MCF 10A (cell line): ENCODE data around the gene CCDC183. TPM values are rescaled to one million over a fixed set of nuclear protein-coding genes. Genes with fewer than 3 reads are reported as not detected.

Experiments used
- BruUV-seq: library from RNA; stranded (reverse); fragments of 400-500 nt; replicated peaks from 2 replicates; lab custom pipeline; 2021; lab: Mats Ljungman, UMichigan
- CTCF ChIA-PET: fragments of 300-600 bp; sonication (Branson Sonifier 250); formaldehyde crosslinking; extraction: SDS; loops from one replicate; lab custom pipeline; 2021; ENCODE audit warnings: antibody characterized with exemption, inconsistent platforms; lab: Yijun Ruan, JAX
- POLR2A ChIA-PET: fragments of 300-600, 350-650 bp; sonication (Branson Sonifier 250); formaldehyde crosslinking; extraction: SDS; loops from one replicate; lab custom pipeline; 2020; ENCODE audit warnings: antibody characterized with exemption, inconsistent platforms; lab: Yijun Ruan, JAX
- DNase-seq: peaks from one replicate; pipeline ENCODE4 v3.0.0-alpha.2; 2018; ENCODE audit not compliant: unreplicated experiment
- H3K27ac Mint-ChIP-seq: one replicate; pipeline ENCODE4 v1.8.0; 2022; ENCODE audit warnings: mild to moderate bottlenecking, low read depth, mixed read lengths; ENCODE audit not compliant: unreplicated experiment
- H3K27me3 Mint-ChIP-seq: one replicate; pipeline ENCODE4 v1.8.0; 2022; ENCODE audit warnings: mixed read lengths; ENCODE audit not compliant: insufficient read depth, unreplicated experiment
- H3K36me3 Mint-ChIP-seq: one replicate; pipeline ENCODE4 v1.8.0; 2022; ENCODE audit warnings: mild to moderate bottlenecking, moderate library complexity, mixed read lengths; ENCODE audit not compliant: insufficient read depth, unreplicated experiment
- H3K4me1 Mint-ChIP-seq: one replicate; pipeline ENCODE4 v1.8.0; 2022; ENCODE audit warnings: mixed read lengths; ENCODE audit not compliant: insufficient read depth, unreplicated experiment
- H3K4me3 Mint-ChIP-seq: one replicate; pipeline ENCODE4 v1.8.0; 2022; ENCODE audit warnings: mild to moderate bottlenecking, moderate library complexity, mixed read lengths; ENCODE audit not compliant: unreplicated experiment
- H3K9me3 Mint-ChIP-seq: one replicate; pipeline ENCODE4 v1.8.0; 2022; ENCODE audit warnings: mixed read lengths; ENCODE audit not compliant: unreplicated experiment
- intact Hi-C: fragments of 100-400 bp; cut with micrococcal nuclease; formaldehyde crosslinking; loops from 2 replicates; pipeline ENCODE4 v1.14.1; 2022
- total RNA-seq: library from RNA; stranded (reverse); gene quantifications from 2 replicates; pipeline ENCODE4 v1.2.3, GENCODE V29; 2022
- TF ChIP-seq, protein P1 (sequence below): fragments of 200-600 bp; IDR thresholded peaks from one replicate; pipeline ENCODE4 v1.8.0; 2022; ENCODE audit warnings: antibody characterized with exemption, mild to moderate bottlenecking; ENCODE audit not compliant: unreplicated experiment

CCDC183 gene
- total RNA-seq, 1 experiment from 2014 or later = 0.26 TPM

DNA sequence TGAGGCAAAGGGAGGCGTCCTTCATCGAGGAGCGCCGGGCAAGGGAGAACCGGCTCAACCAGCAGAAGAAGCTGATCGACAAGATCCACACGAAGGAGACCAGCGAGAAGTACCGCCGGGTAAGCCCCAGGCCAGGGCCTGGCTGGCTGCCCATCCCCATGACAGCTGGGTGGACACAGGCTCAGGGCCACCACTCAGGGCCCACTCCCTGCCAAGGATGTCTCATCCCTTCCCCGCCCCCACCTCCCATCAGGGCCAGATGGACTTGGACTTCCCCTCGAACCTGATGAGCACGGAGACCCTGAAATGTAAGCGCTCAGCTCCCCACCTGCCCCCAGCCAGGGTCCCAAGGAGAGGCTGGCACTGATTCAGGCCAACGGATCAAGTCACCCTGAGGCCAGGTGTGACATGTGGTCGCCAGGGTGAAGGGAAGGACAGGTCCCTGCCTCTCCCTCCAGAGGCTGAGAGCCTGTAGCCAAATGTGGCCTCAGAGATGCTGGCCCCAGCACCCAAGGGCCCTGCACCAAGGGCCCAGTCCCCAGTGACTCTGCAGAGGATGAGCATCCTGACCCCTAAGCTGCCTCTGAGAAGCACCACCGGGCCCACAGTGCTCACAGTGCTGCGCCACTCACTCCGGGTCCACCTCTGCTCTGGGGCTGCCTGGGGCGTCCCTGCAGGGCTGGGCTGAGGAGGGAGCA lies 8.5 kb downstream of the CCDC183 start:
- Mint-ChIP-seq H3K27me3 (no peaks in the 10 kb centered on the region), H3K4me1 (peaks cover 14% of the 10 kb centered on the region), H3K27ac (no peak overlapping the region), H3K9me3 (no peaks in the 10 kb centered on the region), H3K36me3 (peaks cover 6% of the 10 kb centered on the region), H3K4me3 (no peak overlapping the region)
- POLR2A ChIA-PET = no interaction called here
- TF ChIP-seq, protein P1, sequence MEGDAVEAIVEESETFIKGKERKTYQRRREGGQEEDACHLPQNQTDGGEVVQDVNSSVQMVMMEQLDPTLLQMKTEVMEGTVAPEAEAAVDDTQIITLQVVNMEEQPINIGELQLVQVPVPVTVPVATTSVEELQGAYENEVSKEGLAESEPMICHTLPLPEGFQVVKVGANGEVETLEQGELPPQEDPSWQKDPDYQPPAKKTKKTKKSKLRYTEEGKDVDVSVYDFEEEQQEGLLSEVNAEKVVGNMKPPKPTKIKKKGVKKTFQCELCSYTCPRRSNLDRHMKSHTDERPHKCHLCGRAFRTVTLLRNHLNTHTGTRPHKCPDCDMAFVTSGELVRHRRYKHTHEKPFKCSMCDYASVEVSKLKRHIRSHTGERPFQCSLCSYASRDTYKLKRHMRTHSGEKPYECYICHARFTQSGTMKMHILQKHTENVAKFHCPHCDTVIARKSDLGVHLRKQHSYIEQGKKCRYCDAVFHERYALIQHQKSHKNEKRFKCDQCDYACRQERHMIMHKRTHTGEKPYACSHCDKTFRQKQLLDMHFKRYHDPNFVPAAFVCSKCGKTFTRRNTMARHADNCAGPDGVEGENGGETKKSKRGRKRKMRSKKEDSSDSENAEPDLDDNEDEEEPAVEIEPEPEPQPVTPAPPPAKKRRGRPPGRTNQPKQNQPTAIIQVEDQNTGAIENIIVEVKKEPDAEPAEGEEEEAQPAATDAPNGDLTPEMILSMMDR = no peak
- intact Hi-C loops = no loop called here
- DNase-seq = no peak
- no TSS peak for BruUV-seq
- CTCF ChIA-PET = interaction anchor here (0.5 to 3.1 kb wide), 2 partner anchors 12 to 787 kb away, joined by 5 to 12 read pairs; no protein-coding TSS in a partner anchor

DNA sequence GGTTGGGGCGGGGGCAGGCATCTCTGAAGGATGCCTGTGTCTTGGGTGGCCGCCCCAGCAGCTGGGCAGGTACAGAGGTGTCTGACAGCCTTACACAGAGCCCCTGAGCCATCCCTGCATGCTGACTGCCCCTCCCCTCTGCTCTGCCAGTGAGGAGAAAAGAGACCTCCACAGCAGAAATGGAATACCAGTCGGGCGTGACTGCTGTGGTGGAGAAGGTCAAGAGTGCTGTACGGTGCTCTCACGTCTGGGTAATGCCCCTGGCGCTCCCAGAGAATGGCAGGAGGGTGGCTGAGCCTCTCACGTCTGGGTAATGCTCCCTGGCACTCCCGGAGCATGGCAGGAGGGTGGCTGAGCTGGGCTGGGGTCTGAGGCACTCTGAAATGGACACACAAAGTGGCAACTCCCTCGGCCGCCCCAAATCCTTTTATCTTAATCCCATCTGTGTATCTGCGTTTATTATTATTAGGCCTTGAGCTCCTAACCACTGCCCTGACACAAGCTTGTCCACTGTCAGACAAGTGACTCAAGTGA lies 9.1 kb downstream of the CCDC183 start:
- Mint-ChIP-seq H3K4me3 (no peak overlapping the region), H3K36me3 (peaks cover 6% of the 10 kb centered on the region), H3K4me1 (peaks cover 10% of the 10 kb centered on the region), H3K27me3 (no peaks in the 10 kb centered on the region), H3K9me3 (no peaks in the 10 kb centered on the region), H3K27ac (no peak overlapping the region)
- TF ChIP-seq, protein P1 = no peak
- BruUV-seq = no TSS peak
- POLR2A ChIA-PET = interaction anchor here (5.6 kb wide), 1 partner anchor 13 kb away, joined by 33 read pairs; the partner anchor contains the start of gene TMEM141
- intact Hi-C loops = no loop called here
- DNase-seq = no peak
- CTCF ChIA-PET = interaction anchor here (0.5 to 0.9 kb wide), 2 partner anchors 320 to 787 kb away, joined by 5 to 6 read pairs; no protein-coding TSS in a partner anchor

DNA sequence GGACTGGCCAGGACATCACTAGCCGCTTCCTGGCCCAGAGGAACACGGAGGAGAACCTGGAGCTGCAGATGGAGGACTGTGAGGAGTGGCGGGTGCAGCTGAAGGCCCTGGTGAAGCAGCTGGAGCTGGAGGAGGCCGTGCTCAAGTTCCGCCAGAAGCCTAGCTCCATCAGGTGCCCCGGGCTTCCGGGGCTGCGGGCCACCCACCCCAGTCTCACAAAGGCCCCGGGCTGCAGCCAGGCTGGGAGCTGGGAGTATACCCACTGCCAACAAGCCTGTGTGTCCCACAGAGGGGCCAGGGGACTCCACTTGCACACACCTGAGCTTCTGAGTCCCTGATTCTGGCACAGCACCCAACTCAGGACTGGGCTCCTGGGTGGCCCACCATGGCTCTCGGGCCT lies 9.9 kb downstream of the CCDC183 start:
- CTCF ChIA-PET = interaction anchor here (0.6 to 2.8 kb wide), 6 partner anchors 12 to 321 kb away, joined by 3 to 11 read pairs (median 5); partner anchors contain the start of gene AJM1
- H3K27ac Mint-ChIP-seq = no peak overlapping the region
- peaks cover 9% of the 10 kb centered on the region for H3K36me3 Mint-ChIP-seq
- BruUV-seq = no TSS peak
- intact Hi-C loops = no loop called here
- TF ChIP-seq, protein P1 = no peak
- POLR2A ChIA-PET = interaction anchor here (1.3 to 5.6 kb wide), 3 partner anchors 14 to 78 kb away, joined by 3 to 33 read pairs (median 4); partner anchors contain the start of gene TMEM141
- peaks cover 2% of the 10 kb centered on the region for H3K4me1 Mint-ChIP-seq
- DNase-seq = no peak
- no peaks in the 10 kb centered on the region for H3K27me3 Mint-ChIP-seq
- no peaks in the 10 kb centered on the region for H3K9me3 Mint-ChIP-seq
- H3K4me3 Mint-ChIP-seq = peak overlapping the region; percentile 76

DNA sequence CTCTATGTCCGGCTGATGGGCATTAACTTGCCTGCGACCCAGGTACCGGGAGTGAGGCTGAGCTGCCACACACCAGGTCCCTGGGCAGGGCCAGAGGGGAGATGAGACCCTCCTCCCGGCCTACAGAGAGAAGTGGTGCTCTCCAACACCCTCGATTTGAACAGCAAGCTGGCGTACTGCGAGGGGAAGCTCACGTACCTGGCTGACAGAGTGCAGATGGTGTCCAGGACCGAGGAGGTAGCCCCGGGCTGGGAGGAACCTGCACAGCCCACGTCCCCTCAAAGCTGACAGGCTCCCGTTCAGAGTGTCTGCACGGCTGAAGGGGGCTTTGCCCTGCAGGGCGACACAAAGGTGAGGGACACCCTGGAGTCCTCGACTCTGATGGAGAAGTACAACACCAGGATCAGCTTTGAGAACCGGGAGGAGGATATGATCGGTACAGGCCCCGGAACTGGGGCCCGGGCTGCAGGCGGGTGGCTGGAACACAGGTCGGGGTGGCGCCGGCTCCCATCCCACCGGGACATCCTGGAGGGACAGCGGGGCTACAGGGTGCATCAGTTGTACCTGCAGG lies 10.6 kb downstream of the CCDC183 start:
- Mint-ChIP-seq H3K4me3 (peak overlapping the region; percentile 76), H3K27me3 (no peaks in the 10 kb centered on the region), H3K27ac (no peak overlapping the region), H3K9me3 (no peaks in the 10 kb centered on the region), H3K4me1 (no peaks in the 10 kb centered on the region), H3K36me3 (peaks cover 16% of the 10 kb centered on the region)
- no TSS peak for BruUV-seq
- ChIA-PET CTCF (interaction anchor here (0.6 to 2.8 kb wide), 6 partner anchors 13 to 228 kb away, joined by 3 to 11 read pairs (median 4); partner anchors contain the start of gene AJM1), POLR2A (interaction anchor here (0.7 to 5.6 kb wide), 12 partner anchors 8 to 138 kb away, joined by 3 to 33 read pairs (median 4); partner anchors contain the start of genes FBXW5 and TMEM141)
- intact Hi-C loops = no loop called here
- DNase-seq = no peak
- TF ChIP-seq, protein P1 = no peak
